K562 (cell line): Measurements from ENCODE around the gene ASIC1. TPM values are rescaled to one million over a fixed set of nuclear protein-coding genes. Genes with fewer than 3 reads are reported as not detected.

Source experiments
- BACH1 ChIP-seq: fragments of 200-800 bp; sonication (Bioruptor generic); IDR thresholded peaks from 2 replicates; pipeline ENCODE4 v1.6.1; 2016; ENCODE audit warnings: missing genetic modification characterization, missing compliant biosample characterization
- DIDO1 ChIP-seq: fragments of 450-650 bp; IDR thresholded peaks from 2 replicates; pipeline ENCODE4 v1.6.1; 2016; ENCODE audit warnings: low read depth, missing biosample characterization, missing genetic modification characterization
- ERF ChIP-seq: fragments of 450-650 bp; formaldehyde crosslinking; IDR thresholded peaks from 2 replicates; pipeline ENCODE4 v1.4.0; 2020; ENCODE audit warnings: mild to moderate bottlenecking, mixed read lengths
- FOXJ2 ChIP-seq: fragments of 200-800 bp; sonication (Bioruptor generic); IDR thresholded peaks from 2 replicates; pipeline ENCODE4 v1.6.1; 2016; ENCODE audit warnings: missing genetic modification characterization, missing compliant biosample characterization
- JUN ChIP-seq, 2 experiments: sonication (generic) in 1 of 2; formaldehyde crosslinking in 1 of 2; IDR thresholded peaks; 2 replicates each; pipeline versions ENCODE4 v1.6.1 to v1.8.0; 2012 to 2022; ENCODE audit warnings: borderline replicate concordance in 2 of 2, mild to moderate bottlenecking in 2 of 2, improper control_type of control experiment in 1 of 2, low read depth in 1 of 2, low read length in 1 of 2, missing genetic modification reagents in 1 of 2
- JUND ChIP-seq, 2 experiments: IDR thresholded peaks; 2 replicates in 1 of 2; 3 replicates in 1 of 2; pipeline ENCODE4 v1.6.1; 2011; ENCODE audit warnings: borderline replicate concordance in 2 of 2, low read depth in 2 of 2, low read length in 2 of 2, improper control_type of control experiment in 1 of 2, missing biosample characterization in 1 of 2, missing genetic modification characterization in 1 of 2, missing genetic modification reagents in 1 of 2
- KAT8 ChIP-seq: fragments of 450-650 bp; IDR thresholded peaks from 2 replicates; pipeline ENCODE4 v1.6.1; 2016; ENCODE audit warnings: low read depth, mild to moderate bottlenecking
- LCOR ChIP-seq: sonication (generic); formaldehyde crosslinking; IDR thresholded peaks from 2 replicates; pipeline ENCODE4 v1.8.0; 2022; ENCODE audit warnings: mild to moderate bottlenecking, missing genetic modification reagents
- MAZ ChIP-seq, 2 experiments: fragments of 450-650 bp in 1 of 2; sonication (generic) in 1 of 2; formaldehyde crosslinking; IDR thresholded peaks in 1 of 2; conservative IDR thresholded peaks in 1 of 2; 2 replicates each; pipeline versions ENCODE4 v1.4.0 to v1.5.0; 2020; ENCODE audit warnings: mild to moderate bottlenecking in 1 of 2, missing genetic modification reagents in 1 of 2
- MBD1 ChIP-seq: fragments of 250-450 bp; sonication (Bioruptor Pico); IDR thresholded peaks from 2 replicates; pipeline ENCODE4 v1.8.0; 2022; ENCODE audit warnings: inconsistent platforms
- MTA3 ChIP-seq: fragments of 450-650 bp; formaldehyde crosslinking; IDR thresholded peaks from 2 replicates; pipeline ENCODE4 v1.6.1; 2017; ENCODE audit warnings: mild to moderate bottlenecking, borderline replicate concordance
- NR2C2 ChIP-seq, 2 experiments: fragments of 200-800 bp in 1 of 2; sonication (Bioruptor generic) in 1 of 2; sonication (generic) in 1 of 2; formaldehyde crosslinking in 1 of 2; IDR thresholded peaks; 2 replicates each; pipeline versions ENCODE4 v1.6.1 to v1.8.0; 2016 to 2022; ENCODE audit warnings: mild to moderate bottlenecking in 1 of 2, missing compliant biosample characterization in 1 of 2, missing genetic modification characterization in 1 of 2, missing genetic modification reagents in 1 of 2
- PHF20 ChIP-seq: fragments of 450-650 bp; IDR thresholded peaks from 2 replicates; pipeline ENCODE4 v1.6.1; 2018; ENCODE audit not compliant: partially characterized antibody
- PHTF2 ChIP-seq: fragments of 250-450 bp; sonication (Bioruptor Pico); IDR thresholded peaks from 2 replicates; pipeline ENCODE4 v1.5.0; 2021; ENCODE audit warnings: mild to moderate bottlenecking
- POLR2A ChIP-seq: fragments of 450-650 bp; conservative IDR thresholded peaks from 2 replicates; pipeline ENCODE4 v1.6.1; 2016
- RBFOX2 ChIP-seq: fragments of 200-400 bp; formaldehyde crosslinking; IDR thresholded peaks from 2 replicates; pipeline ENCODE4 v1.6.1; 2017; ENCODE audit warnings: low read depth, mild to moderate bottlenecking, low read length, moderate library complexity
- SIN3A ChIP-seq, 2 experiments: fragments of 150-350 bp in 1 of 2; IDR thresholded peaks; 2 replicates each; pipeline ENCODE4 v1.6.1; 2011 to 2016; ENCODE audit warnings: borderline replicate concordance in 2 of 2, low read depth in 2 of 2, low read length in 2 of 2, mild to moderate bottlenecking in 2 of 2, moderate library complexity in 2 of 2; ENCODE audit not compliant: control insufficient read depth in 1 of 2
- SLC30A9 ChIP-seq: fragments of 250-450 bp; sonication (Bioruptor Pico); IDR thresholded peaks from 2 replicates; pipeline ENCODE4 v1.8.0; 2022; ENCODE audit warnings: mild to moderate bottlenecking, moderate library complexity
- TAF7 ChIP-seq: fragments of 450-650 bp; IDR thresholded peaks from 2 replicates; pipeline ENCODE4 v1.6.1; 2016; ENCODE audit warnings: missing genetic modification characterization, missing compliant biosample characterization
- TFAM ChIP-seq: fragments of 250-450 bp; sonication (Bioruptor Pico); conservative IDR thresholded peaks from 2 replicates; pipeline ENCODE4 v1.5.0; 2021; ENCODE audit warnings: mild to moderate bottlenecking, moderate library complexity
- ZC3H11A ChIP-seq: IDR thresholded peaks from 2 replicates; pipeline ENCODE4 v1.6.1; 2012; ENCODE audit warnings: low read depth, low read length, improper control_type of control experiment
- ZNF311 ChIP-seq: fragments of 250-450 bp; sonication (Bioruptor Pico); IDR thresholded peaks from 2 replicates; pipeline ENCODE4 v1.4.0; 2020; ENCODE audit warnings: mild to moderate bottlenecking, moderate library complexity
- polyA plus RNA-seq, 8 experiments: library from polyadenylated mRNA; depleted of rRNA in 4 of 8; stranded (reverse) in 5 of 8; unstranded in 3 of 8; fragments of >200 nt; fragmentation: Nextera tagmentation in 2 of 8; fragmentation: Illumina TruSeq in 1 of 8; extraction: Ambion mirVana in 2 of 8; extraction: Trizol in 1 of 8; gene quantifications; 2 replicates each; pipeline versions ENCODE4 v1.2.1 to v1.2.3, GENCODE V29; 2011 to 2014; ENCODE audit warnings: inconsistent platforms in 1 of 8, missing spikeins in 1 of 8
- total RNA-seq, 7 experiments: library from RNA; depleted of rRNA in 6 of 7; stranded (reverse); fragments of >200 nt in 6 of 7; fragmentation: Illumina TruSeq in 2 of 7; extraction: Trizol in 2 of 7; gene quantifications; 2 replicates each; pipeline versions ENCODE4 v1.2.1 to v1.2.3, GENCODE V29; 2011 to 2021; ENCODE audit warnings: low replicate concordance in 1 of 7
- TF ChIP-seq, protein P1 (sequence below): IDR thresholded peaks from 2 replicates; pipeline ENCODE4 v1.6.1; 2011; ENCODE audit warnings: borderline replicate concordance, low read depth, mild to moderate bottlenecking, moderate library complexity, low read length; ENCODE audit not compliant: insufficient read depth, poor library complexity, severe bottlenecking

ASIC1 gene
- total and polyA plus RNA-seq, 9 of the 15 experiments (the other 6 are each of a cell fraction or from before 2014, with no cell fraction given) = 0.01 to 1.7 (median 0.45) TPM

DNA sequence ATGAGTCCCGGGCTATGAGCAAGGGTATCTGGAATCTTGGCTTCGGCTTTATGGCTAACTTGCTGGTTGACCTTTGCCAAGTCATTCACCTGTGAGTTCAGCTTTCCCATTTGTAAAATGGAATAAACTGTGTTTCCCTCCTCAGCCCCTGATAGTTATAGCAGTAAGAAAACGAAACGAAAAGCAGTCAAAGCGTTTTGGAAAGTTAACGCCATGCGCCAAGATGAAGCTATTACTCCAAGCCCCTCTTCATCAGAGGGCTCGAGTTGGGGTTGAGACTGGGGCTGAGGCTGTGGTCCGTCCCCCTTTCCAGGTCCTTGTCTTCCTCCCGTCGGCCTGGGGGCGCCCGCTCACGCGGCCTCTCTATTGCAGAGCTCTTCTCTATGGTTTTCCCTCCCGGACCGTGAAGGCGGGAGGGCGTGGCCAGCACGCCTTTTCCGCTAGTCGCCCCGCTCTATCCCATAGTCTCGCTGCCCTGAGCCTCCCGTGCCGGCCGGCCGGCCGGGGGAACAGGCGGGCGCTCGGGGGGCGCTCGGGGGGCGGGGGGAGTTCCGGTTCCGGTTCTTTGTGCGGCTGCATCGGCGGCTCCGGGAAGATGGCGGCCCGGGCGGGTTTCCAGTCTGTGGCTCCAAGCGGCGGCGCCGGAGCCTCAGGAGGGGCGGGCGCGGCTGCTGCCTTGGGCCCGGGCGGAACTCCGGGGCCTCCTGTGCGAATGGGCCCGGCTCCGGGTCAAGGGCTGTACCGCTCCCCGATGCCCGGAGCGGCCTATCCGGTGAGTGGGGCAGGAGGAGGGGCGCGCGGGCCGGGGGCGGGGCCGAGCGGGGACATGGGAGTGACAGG is 27.6 kb downstream of the ASIC1 start, which contains the start of gene SMARCD1 (continued):
- TF ChIP-seq SIN3A (IDR thresholded peaks at IDR 0.05; ENCODE audit: borderline replicate concordance in 2 of 2, control insufficient read depth in 1 of 2, low read depth in 2 of 2, low read length in 2 of 2) (peak; percentile 78 to 86; a peak in 2 of 4 replicates), PHF20 (peak; percentile 63), DIDO1 (peak; percentile 56; the same call in 1 of the 2 replicates), JUND (IDR thresholded peaks at IDR 0.05; ENCODE audit: borderline replicate concordance, low read depth, low read length) (peak; percentile 54; the same call in 1 of the 2 replicates), JUND (tag; IDR thresholded peaks at IDR 0.05; ENCODE audit: borderline replicate concordance, low read depth, low read length) (no peak), ZNF311 (no peak), TFAM (CRISPR knock-in tag) (no peak), NR2C2 (CRISPR knock-in tag; IDR thresholded peaks at IDR 0.05) (no peak), NR2C2 (tag; IDR thresholded peaks at IDR 0.05) (peak; percentile 83), LCOR (CRISPR knock-in tag) (peak; percentile 38; the same call in 1 of the 2 replicates), SLC30A9 (CRISPR knock-in tag) (no peak), ZC3H11A (no peak), MBD1 (CRISPR knock-in tag) (no peak), KAT8 (no peak), BACH1 (tag) (no peak), RBFOX2 (peak; percentile 79), PHTF2 (CRISPR knock-in tag) (no peak), POLR2A (peak; percentile 60; the same call in 1 of the 2 replicates), MAZ (CRISPR knock-in tag; conservative IDR thresholded peaks at IDR 0.05 in 1 of 2, IDR thresholded peaks at IDR 0.05 in 1 of 2) (peak; percentile 56 to 63; a peak in 3 of 4 replicates), TAF7 (tag) (peak; percentile 67; the same call in 1 of the 2 replicates), ERF (CRISPR knock-in tag) (no peak), MTA3 (peak; percentile 84), JUN (IDR thresholded peaks at IDR 0.05; ENCODE audit: borderline replicate concordance, low read depth, low read length) (peak; percentile 12; the same call in 1 of the 2 replicates), JUN (CRISPR knock-in tag; IDR thresholded peaks at IDR 0.05; ENCODE audit: borderline replicate concordance) (no peak), FOXJ2 (0 out of 2 replicates have a peak, but pooled peaks have one; percentile 47)
- TF ChIP-seq, protein P1, sequence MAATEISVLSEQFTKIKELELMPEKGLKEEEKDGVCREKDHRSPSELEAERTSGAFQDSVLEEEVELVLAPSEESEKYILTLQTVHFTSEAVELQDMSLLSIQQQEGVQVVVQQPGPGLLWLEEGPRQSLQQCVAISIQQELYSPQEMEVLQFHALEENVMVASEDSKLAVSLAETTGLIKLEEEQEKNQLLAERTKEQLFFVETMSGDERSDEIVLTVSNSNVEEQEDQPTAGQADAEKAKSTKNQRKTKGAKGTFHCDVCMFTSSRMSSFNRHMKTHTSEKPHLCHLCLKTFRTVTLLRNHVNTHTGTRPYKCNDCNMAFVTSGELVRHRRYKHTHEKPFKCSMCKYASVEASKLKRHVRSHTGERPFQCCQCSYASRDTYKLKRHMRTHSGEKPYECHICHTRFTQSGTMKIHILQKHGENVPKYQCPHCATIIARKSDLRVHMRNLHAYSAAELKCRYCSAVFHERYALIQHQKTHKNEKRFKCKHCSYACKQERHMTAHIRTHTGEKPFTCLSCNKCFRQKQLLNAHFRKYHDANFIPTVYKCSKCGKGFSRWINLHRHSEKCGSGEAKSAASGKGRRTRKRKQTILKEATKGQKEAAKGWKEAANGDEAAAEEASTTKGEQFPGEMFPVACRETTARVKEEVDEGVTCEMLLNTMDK = peak; percentile 97
